ENCODE results near the gene TDRD9. TPM values are rescaled to one million over a fixed set of nuclear protein-coding genes. Genes with fewer than 3 reads are reported as not detected.

TDRD9 gene
- total RNA-seq, 1 donor from 2014 or later = 0.53 TPM

DNA sequence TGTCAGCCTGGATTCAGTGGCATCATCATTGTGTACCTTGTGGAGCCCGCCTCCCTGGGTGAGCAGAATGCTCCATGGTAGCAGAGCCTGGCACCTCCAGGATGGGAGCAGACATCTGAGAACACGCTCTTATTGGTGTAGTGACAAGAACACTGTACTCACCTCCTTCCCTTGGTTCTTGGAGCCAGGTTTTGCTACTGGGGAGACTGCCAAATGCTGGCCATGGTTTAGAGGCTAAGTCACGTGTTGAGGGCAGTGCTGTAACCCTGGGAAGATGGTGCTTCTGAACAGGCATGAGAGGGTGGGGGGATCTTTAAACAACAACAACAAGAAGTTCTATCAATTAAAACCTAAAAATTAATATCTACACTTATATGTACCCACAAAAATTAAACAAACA, 109.6 kb downstream of the TDRD9 start:
- no peaks in the 10 kb centered on the region for H3K36me3 ChIP-seq (ENCODE audit: control insufficient read depth, insufficient read depth, low read length)
- H3K4me3 ChIP-seq (ENCODE audit: low read depth, low read length) = no peak overlapping the region
- DNase-seq (ENCODE audit: low read depth) (no peak), FAIRE-seq (no peak)
- TF ChIP-seq, protein P1, sequence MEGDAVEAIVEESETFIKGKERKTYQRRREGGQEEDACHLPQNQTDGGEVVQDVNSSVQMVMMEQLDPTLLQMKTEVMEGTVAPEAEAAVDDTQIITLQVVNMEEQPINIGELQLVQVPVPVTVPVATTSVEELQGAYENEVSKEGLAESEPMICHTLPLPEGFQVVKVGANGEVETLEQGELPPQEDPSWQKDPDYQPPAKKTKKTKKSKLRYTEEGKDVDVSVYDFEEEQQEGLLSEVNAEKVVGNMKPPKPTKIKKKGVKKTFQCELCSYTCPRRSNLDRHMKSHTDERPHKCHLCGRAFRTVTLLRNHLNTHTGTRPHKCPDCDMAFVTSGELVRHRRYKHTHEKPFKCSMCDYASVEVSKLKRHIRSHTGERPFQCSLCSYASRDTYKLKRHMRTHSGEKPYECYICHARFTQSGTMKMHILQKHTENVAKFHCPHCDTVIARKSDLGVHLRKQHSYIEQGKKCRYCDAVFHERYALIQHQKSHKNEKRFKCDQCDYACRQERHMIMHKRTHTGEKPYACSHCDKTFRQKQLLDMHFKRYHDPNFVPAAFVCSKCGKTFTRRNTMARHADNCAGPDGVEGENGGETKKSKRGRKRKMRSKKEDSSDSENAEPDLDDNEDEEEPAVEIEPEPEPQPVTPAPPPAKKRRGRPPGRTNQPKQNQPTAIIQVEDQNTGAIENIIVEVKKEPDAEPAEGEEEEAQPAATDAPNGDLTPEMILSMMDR (IDR thresholded peaks at IDR 0.05; ENCODE audit: insufficient read depth, low read length, severe bottlenecking) = no peak
- peaks cover 3% of the 10 kb centered on the region for H3K27me3 ChIP-seq (ENCODE audit: control insufficient read depth, insufficient read depth, low read length)

DNA sequence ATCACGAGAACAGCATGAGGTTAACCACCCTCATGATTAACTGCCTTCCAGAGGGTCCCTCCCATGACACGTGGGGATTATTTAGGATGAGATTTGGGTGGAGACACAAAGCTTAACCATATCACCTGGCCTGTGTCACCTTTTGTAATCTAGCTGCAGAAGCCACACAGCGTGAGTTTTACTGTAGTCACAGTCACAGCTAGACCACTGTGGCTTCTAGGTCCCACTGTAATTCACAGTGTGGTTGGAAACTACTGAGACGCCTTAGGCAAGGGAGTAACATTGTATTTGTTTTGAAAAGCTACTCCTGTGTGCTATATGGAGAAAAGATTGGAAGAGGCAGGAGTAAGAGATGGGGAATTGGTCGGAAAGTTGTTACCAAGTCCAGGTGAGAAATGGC, 111.0 kb downstream of the TDRD9 start:
- peak; percentile 94 for FAIRE-seq
- H3K27me3 ChIP-seq (ENCODE audit: control insufficient read depth, insufficient read depth, low read length) = peaks cover 3% of the 10 kb centered on the region
- H3K36me3 ChIP-seq (ENCODE audit: control insufficient read depth, insufficient read depth, low read length) = no peaks in the 10 kb centered on the region
- no peak overlapping the region for H3K4me3 ChIP-seq (ENCODE audit: low read depth, low read length)
- DNase-seq (ENCODE audit: low read depth) = no peak
- TF ChIP-seq, protein P1 (IDR thresholded peaks at IDR 0.05; ENCODE audit: insufficient read depth, low read length, severe bottlenecking) = no peak

DNA sequence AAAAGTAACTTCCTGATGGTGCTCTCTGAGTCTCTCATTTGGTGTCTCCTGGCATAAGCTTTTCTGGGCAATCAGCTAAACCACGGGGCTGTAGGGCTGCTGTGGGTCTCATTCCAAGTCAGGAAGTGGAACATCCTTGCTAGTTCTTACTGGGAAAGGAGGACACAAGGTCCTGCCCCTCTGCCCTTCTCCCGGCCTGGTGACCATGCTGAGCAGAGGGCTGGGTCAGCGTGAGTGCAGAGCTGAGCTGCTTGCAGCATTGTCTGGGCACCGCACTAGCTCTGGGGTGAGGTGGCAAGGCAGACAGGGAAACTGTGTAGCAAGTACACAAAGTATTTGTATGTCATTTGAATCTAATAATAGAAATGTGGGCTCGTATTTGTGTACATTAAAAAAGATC, 112.3 kb downstream of the TDRD9 start:
- no peak for FAIRE-seq
- H3K27me3 ChIP-seq (ENCODE audit: control insufficient read depth, insufficient read depth, low read length) = peaks cover 3% of the 10 kb centered on the region
- TF ChIP-seq, protein P1 (IDR thresholded peaks at IDR 0.05; ENCODE audit: insufficient read depth, low read length, severe bottlenecking) = no peak
- no peak overlapping the region for H3K4me3 ChIP-seq (ENCODE audit: low read depth, low read length)
- no peaks in the 10 kb centered on the region for H3K36me3 ChIP-seq (ENCODE audit: control insufficient read depth, insufficient read depth, low read length)
- DNase-seq (ENCODE audit: low read depth) = no peak

DNA sequence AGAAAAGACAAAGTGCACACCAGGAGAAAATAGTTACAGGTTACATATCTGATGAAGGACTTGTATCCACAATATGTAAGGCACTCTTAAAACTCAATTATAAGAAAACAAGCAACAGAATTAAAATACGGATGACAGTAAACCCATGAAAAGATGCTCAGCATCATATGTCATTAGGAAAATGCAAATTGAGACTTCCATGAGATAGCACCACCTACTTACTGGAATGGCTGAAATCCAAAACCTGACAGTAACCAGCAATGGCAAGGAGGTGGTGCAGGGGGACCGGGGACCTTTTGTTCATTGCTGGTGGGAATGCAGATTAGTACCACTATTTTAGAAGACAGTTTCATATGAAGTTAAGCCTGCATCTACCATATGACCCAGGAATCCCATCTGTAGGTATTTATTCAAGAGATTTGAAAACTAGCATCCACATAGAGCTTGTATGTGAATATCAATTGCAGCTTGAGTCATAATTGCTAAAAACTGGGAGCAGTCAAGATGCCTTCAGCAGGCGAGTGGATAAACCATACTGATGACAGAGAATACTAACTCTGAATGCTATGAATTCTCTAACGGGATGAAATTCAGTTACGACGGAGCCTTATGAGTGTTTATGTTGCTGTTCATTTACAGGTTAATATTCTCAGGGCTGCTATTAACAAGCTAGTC, 113.3 kb downstream of the TDRD9 start:
- Histone ChIP-seq H3K36me3 (ENCODE audit: control insufficient read depth, insufficient read depth, low read length) (no peaks in the 10 kb centered on the region), H3K4me3 (ENCODE audit: low read depth, low read length) (no peak overlapping the region), H3K27me3 (ENCODE audit: control insufficient read depth, insufficient read depth, low read length) (peaks cover 3% of the 10 kb centered on the region)
- TF ChIP-seq, protein P1 (IDR thresholded peaks at IDR 0.05; ENCODE audit: insufficient read depth, low read length, severe bottlenecking) = no peak
- no peak for DNase-seq (ENCODE audit: low read depth)
- FAIRE-seq = no peak

DNA sequence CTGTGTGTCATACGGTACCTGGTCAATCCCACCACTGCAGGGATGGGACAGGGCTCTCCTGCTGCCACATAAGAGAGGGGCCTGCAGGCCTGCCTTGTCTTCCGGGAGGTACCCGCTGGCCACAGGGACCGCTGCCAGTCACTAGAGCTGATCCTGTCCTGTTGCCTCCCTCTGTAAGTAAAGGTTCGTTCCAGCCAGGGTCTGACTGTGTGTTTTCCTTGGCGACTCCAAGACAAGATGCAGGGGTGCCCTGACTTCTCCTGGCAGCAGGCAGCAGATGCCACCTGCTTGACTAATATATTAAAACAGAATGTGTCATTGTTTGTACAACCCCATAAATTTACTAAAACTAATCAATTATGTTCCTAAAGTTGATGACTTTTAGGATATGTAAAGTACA, 115.8 kb downstream of the TDRD9 start:
- DNase-seq (ENCODE audit: low read depth) (no peak), FAIRE-seq (no peak)
- Histone ChIP-seq H3K27me3 (ENCODE audit: control insufficient read depth, insufficient read depth, low read length) (no peaks in the 10 kb centered on the region), H3K4me3 (ENCODE audit: low read depth, low read length) (no peak overlapping the region), H3K36me3 (ENCODE audit: control insufficient read depth, insufficient read depth, low read length) (no peaks in the 10 kb centered on the region)
- TF ChIP-seq, protein P1 (IDR thresholded peaks at IDR 0.05; ENCODE audit: insufficient read depth, low read length, severe bottlenecking) = no peak

DNA sequence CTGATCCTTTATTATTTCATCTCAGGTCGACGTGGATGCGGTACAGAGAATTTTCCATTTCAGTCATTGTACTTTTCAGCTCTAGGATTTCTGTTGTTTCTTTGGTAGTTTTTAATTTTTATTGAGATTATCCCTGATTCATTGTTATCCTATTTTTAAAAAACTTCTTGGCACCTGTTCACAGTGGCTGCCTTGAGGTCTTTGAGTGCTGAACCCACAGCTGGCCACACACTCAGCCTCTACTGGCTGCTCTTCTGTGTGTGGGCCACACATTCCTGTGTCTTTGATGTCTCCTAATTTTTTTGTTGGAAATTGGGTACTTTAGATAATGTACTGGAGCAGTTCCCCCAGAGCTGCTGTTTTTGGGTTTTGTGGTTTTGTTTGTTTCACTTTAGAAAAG, 119.5 kb downstream of the TDRD9 start:
- H3K4me3 ChIP-seq (ENCODE audit: low read depth, low read length) = no peak overlapping the region
- TF ChIP-seq, protein P1 (IDR thresholded peaks at IDR 0.05; ENCODE audit: insufficient read depth, low read length, severe bottlenecking) = no peak
- no peak for DNase-seq (ENCODE audit: low read depth)
- FAIRE-seq = no peak
- no peaks in the 10 kb centered on the region for H3K36me3 ChIP-seq (ENCODE audit: control insufficient read depth, insufficient read depth, low read length)
- no peaks in the 10 kb centered on the region for H3K27me3 ChIP-seq (ENCODE audit: control insufficient read depth, insufficient read depth, low read length)
